ENCODE results near the gene SERP2. TPM values are rescaled to one million over a fixed set of nuclear protein-coding genes. Genes with fewer than 3 reads are reported as not detected.

Gene SERP2
- total and polyA plus RNA-seq, 2 of the 8 experiments (the other 6 are each of a cell fraction or from before 2014, with no cell fraction given) = 2.0 to 2.3 TPM

DNA sequence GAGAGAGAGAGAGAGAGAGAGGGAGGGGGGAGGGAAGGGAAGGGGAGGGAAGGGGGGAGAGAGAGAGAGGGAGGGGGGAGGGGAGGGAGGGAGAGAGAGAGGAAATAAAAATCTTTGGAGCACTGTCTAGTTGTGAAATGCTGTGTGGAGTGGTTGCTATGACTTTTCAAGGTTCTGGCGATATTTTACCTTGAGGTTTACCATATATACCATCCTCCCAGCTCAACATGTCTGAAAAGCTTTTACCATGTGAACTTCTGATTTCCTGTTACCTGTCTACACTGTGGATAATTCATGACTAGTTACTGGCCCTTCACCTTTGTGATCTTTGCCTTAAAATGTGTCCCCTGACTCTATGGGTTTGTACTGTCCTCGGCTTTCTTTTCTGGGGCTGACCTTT is 38.2 kb downstream of the SERP2 start:
- no peak overlapping the region for H2BK12ac ChIP-seq (ENCODE audit: low read depth, low read length)
- no peak overlapping the region for H2BK5ac ChIP-seq (ENCODE audit: low read depth, low read length)
- H3K4me3 ChIP-seq (ENCODE audit: extremely low read depth in 1 of 4, insufficient read depth in 2 of 4, low read depth in 3 of 4, low read length in 4 of 4) = no peak overlapping the region
- H2AK5ac ChIP-seq (ENCODE audit: low read depth, low read length) = no peak overlapping the region
- peaks cover 7 to 22% (median 13%) of the 10 kb centered on the region in 4 experiments for H3K4me1 ChIP-seq (replicated peaks in 1 of 4; ENCODE audit: control insufficient read depth in 3 of 4, insufficient read depth in 4 of 4, low read length in 3 of 4)
- no peaks in the 10 kb centered on the region for H3K23me2 ChIP-seq (ENCODE audit: low read depth, low read length)
- no peaks in the 10 kb centered on the region for H3K36me3 ChIP-seq (ENCODE audit: control insufficient read depth in 2 of 4, insufficient read depth in 4 of 4, low read length in 3 of 4)
- H3K79me2 ChIP-seq (ENCODE audit: control insufficient read depth in 1 of 2, insufficient read depth in 2 of 2, low read length in 2 of 2) = no peaks in the 10 kb centered on the region
- H3K9me3 ChIP-seq (ENCODE audit: insufficient read depth in 2 of 2, low read depth in 1 of 2, low read length in 1 of 2) = no peaks in the 10 kb centered on the region; a peak in 1 of 4 replicates
- DNase-seq (ENCODE audit: low read depth in 1 of 2, low spot score in 2 of 2) (no peak), FAIRE-seq (no peak)
- H3K4ac ChIP-seq (replicated peaks; ENCODE audit: insufficient read length, low read depth, low read length) = no peak overlapping the region
- POLR2A ChIA-PET (ENCODE audit: partially characterized antibody) = interaction anchor here (0.7 to 11.1 kb wide), 2 partner anchors 9 to 21 kb away, joined by 3 to 125 read pairs; no protein-coding TSS in a partner anchor
- no peak overlapping the region for H4K8ac ChIP-seq (ENCODE audit: extremely low read depth, insufficient read depth, low read length)
- H3K27ac ChIP-seq (ENCODE audit: low read depth, low read length) = no peak overlapping the region
- no peak overlapping the region for H3K9ac ChIP-seq (replicated peaks in 1 of 4; ENCODE audit: extremely low read depth in 1 of 4, low read depth in 3 of 4, low read length in 3 of 4)
- no peak overlapping the region for H3K18ac ChIP-seq (ENCODE audit: extremely low read depth, low read length)
- no peak overlapping the region for H2BK20ac ChIP-seq (ENCODE audit: low read length)
- no peak overlapping the region for H3K56ac ChIP-seq (replicated peaks; ENCODE audit: insufficient read length, low read depth, low read length)
- H2AFZ ChIP-seq (ENCODE audit: low read length) = peak overlapping the region; percentile 64; the same call in 1 of the 2 replicates
- no peak overlapping the region for H2BK15ac ChIP-seq (ENCODE audit: low read length)
- no peaks in the 10 kb centered on the region for H3K27me3 ChIP-seq (replicated peaks in 1 of 4; ENCODE audit: control insufficient read depth in 3 of 4, extremely low read depth in 1 of 4, insufficient read depth in 3 of 4, low read length in 3 of 4)
- no peak overlapping the region for H3K23ac ChIP-seq (ENCODE audit: insufficient read length)
- 85% methylated on average over 2 of the region's 2 CpGs; no CpG with 5 or more reads in 1 of the 2 experiments for WGBS, 2 experiments (ENCODE audit: extremely low coverage in 1 of 2, insufficient coverage in 1 of 2, insufficient read length in 1 of 2, insufficient replicate concordance in 2 of 2, low coverage in 1 of 2, low lambda C conversion rate in 2 of 2, missing lambda C conversion rate in 1 of 2)
- CTCF ChIA-PET (ENCODE audit: partially characterized antibody) = no interaction called here
- no peak overlapping the region for H4K5ac ChIP-seq (ENCODE audit: insufficient read length, low read depth, low read length)
- H3K14ac ChIP-seq (ENCODE audit: insufficient read length) = no peak overlapping the region
- no peaks in the 10 kb centered on the region for H3K79me1 ChIP-seq (ENCODE audit: low read depth, low read length)
- no peak overlapping the region for H3K4me2 ChIP-seq (ENCODE audit: insufficient read depth in 1 of 2, low read depth in 2 of 2, low read length in 2 of 2)
- no peak overlapping the region for H2BK120ac ChIP-seq (replicated peaks; ENCODE audit: low read depth, low read length)
- H4K91ac ChIP-seq (replicated peaks; ENCODE audit: insufficient read length, low read length) = no peak overlapping the region
- H4K20me1 ChIP-seq (replicated peaks in 1 of 2; ENCODE audit: control insufficient read depth in 1 of 2, insufficient read depth in 2 of 2, low read length in 2 of 2) = no peaks in the 10 kb centered on the region
- no peak for TF ChIP-seq KDM1A (IDR thresholded peaks at IDR 0.05; ENCODE audit: borderline replicate concordance, low read length)
- TF ChIP-seq, protein P1, sequence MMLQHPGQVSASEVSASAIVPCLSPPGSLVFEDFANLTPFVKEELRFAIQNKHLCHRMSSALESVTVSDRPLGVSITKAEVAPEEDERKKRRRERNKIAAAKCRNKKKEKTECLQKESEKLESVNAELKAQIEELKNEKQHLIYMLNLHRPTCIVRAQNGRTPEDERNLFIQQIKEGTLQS (IDR thresholded peaks at IDR 0.05; ENCODE audit: insufficient read depth, low read depth, low read length) = no peak
- TF ChIP-seq POLR2A (IDR thresholded peaks at IDR 0.05; ENCODE audit: control extremely low read depth in 1 of 2, low read depth in 2 of 2, low read length in 2 of 2) = no peak
- TF ChIP-seq NRF1 (IDR thresholded peaks at IDR 0.05; ENCODE audit: low read depth, low read length) = no peak
- no peak for TF ChIP-seq CHD2 (IDR thresholded peaks at IDR 0.05; ENCODE audit: low read length)
- no peak for TF ChIP-seq RAD21 (IDR thresholded peaks at IDR 0.05 in 1 of 2, conservative IDR thresholded peaks at IDR 0.05 in 1 of 2; ENCODE audit: low read depth in 2 of 2, low read length in 2 of 2)
- no peak for TF ChIP-seq TAF7 (optimal IDR thresholded peaks at IDR 0.05; ENCODE audit: borderline replicate concordance, low read depth, low read length)
- no peak for TF ChIP-seq SIRT6 (IDR thresholded peaks at IDR 0.05; ENCODE audit: low read length)
- no peak for TF ChIP-seq SAP30 (IDR thresholded peaks at IDR 0.05; ENCODE audit: insufficient read depth, insufficient replicate concordance, low read length)
- no peak for TF ChIP-seq BRCA1 (IDR thresholded peaks at IDR 0.05; ENCODE audit: low read depth, low read length)
- no peak for TF ChIP-seq EZH2 (IDR thresholded peaks at IDR 0.05; ENCODE audit: low read depth, low read length, severe bottlenecking)
- TF ChIP-seq GTF2F1 (IDR thresholded peaks at IDR 0.05; ENCODE audit: borderline replicate concordance, low read depth, low read length) = no peak
- TF ChIP-seq RNF2 (IDR thresholded peaks at IDR 0.05; ENCODE audit: borderline replicate concordance, low read depth, low read length, missing control alignments, poor library complexity, severe bottlenecking) = no peak
- TF ChIP-seq TAF1 (IDR thresholded peaks at IDR 0.05; ENCODE audit: low read depth, low read length) = no peak
